Immature natural killer cell (primary cell): ENCODE data around the gene ETS1. TPM values are rescaled to one million over a fixed set of nuclear protein-coding genes. Genes with fewer than 3 reads are reported as not detected.
A peak's percentile ranks its signal among the peaks of the same experiment; 100 is the strongest.

Experiments
- DNase-seq, 3 donors: peaks; one replicate each; pipeline ENCODE4 v3.0.0; 2022; ENCODE audit warnings: mixed read lengths in 1 of 3
- H3K27ac Mint-ChIP-seq, 6 donors: one replicate each; pipeline ENCODE4 v1.8.0; 2020; ENCODE audit warnings: mixed read lengths in 6 of 6, mild to moderate bottlenecking in 5 of 6, inconsistent platforms in 4 of 6, moderate library complexity in 3 of 6
- H3K27me3 Mint-ChIP-seq, 3 donors: one replicate each; pipeline ENCODE4 v1.8.0; 2020 to 2021; ENCODE audit warnings: low read depth in 3 of 3, mild to moderate bottlenecking in 3 of 3, mixed read lengths in 3 of 3, moderate library complexity in 3 of 3, inconsistent platforms in 1 of 3
- H3K36me3 Mint-ChIP-seq, 3 donors: one replicate each; pipeline ENCODE4 v1.8.0; 2020; ENCODE audit warnings: mixed read lengths in 3 of 3, inconsistent platforms in 2 of 3, mild to moderate bottlenecking in 2 of 3
- H3K4me1 Mint-ChIP-seq, 2 donors: one replicate each; pipeline ENCODE4 v1.8.0; 2020; ENCODE audit warnings: inconsistent platforms in 2 of 2, mild to moderate bottlenecking in 2 of 2, mixed read lengths in 2 of 2, moderate library complexity in 1 of 2
- H3K4me3 Mint-ChIP-seq, 5 donors: one replicate each; pipeline ENCODE4 v1.8.0; 2020; ENCODE audit warnings: mild to moderate bottlenecking in 5 of 5, mixed read lengths in 5 of 5, inconsistent platforms in 3 of 5, moderate library complexity in 3 of 5
- H3K9me3 Mint-ChIP-seq, 6 donors: one replicate each; pipeline ENCODE4 v1.8.0; 2020; ENCODE audit warnings: mild to moderate bottlenecking in 6 of 6, mixed read lengths in 6 of 6, inconsistent platforms in 4 of 6, moderate library complexity in 3 of 6
- polyA plus RNA-seq, 3 donors: library from polyadenylated mRNA; unstranded; fragments of 300-500 nt; fragmentation: Illumina TruSeq; gene quantifications; one replicate each; pipeline ENCODE4 v1.2.3, GENCODE V29; 2021

The ETS1 gene
- polyA plus RNA-seq, 3 donors from 2014 or later: 264 to 329 (median 284) TPM

DNA sequence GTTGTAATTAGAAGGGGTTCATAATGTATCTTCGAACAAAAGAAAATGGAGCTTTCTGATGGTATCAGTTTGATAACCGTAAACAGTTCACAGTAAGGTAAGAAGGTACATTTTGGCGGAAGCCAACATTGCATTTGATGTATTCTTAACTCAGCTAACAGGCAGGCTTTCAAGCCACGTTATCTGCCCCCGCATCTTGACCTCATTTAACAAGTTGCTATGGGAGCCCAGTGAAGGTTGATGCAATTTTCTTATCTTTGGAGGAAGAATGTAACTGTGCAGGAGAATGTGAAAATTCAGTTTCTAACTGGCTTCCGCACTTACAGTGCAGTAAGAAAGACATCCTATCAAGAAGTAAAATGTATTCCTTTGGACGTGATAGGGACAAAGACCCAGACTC lies 110.6 kb downstream of the ETS1 start:
- H3K9me3 Mint-ChIP-seq: no peaks in the 10 kb centered on the region
- peaks cover 100% of the 10 kb centered on the region in 2 donors for H3K4me1 Mint-ChIP-seq
- peaks cover 47 to 84% (median 64%) of the 10 kb centered on the region in 3 donors for H3K36me3 Mint-ChIP-seq
- peak overlapping the region; percentile 91 to 99 (median 98) for H3K27ac Mint-ChIP-seq
- peaks cover 1 to 23% (median 7%) of the 10 kb centered on the region in 3 donors for H3K27me3 Mint-ChIP-seq
- peak; percentile 77 to 83 (median 82) for DNase-seq
- peak overlapping the region; percentile 71 to 76 (median 75) for H3K4me3 Mint-ChIP-seq

GRCh38 chr11:128476049-128476448 lies 111.3 kb downstream of the ETS1 start:
- Mint-ChIP-seq H3K27ac (peak overlapping the region; percentile 91 to 99 (median 98)), H3K9me3 (no peaks in the 10 kb centered on the region), H3K27me3 (peaks cover 4 to 23% (median 7%) of the 10 kb centered on the region in 3 donors), H3K36me3 (peaks cover 51 to 82% (median 64%) of the 10 kb centered on the region in 3 donors), H3K4me3 (peak overlapping the region; percentile 71 to 76 (median 75)), H3K4me1 (peaks cover 100% of the 10 kb centered on the region in 2 donors)
- no peak for DNase-seq

DNA sequence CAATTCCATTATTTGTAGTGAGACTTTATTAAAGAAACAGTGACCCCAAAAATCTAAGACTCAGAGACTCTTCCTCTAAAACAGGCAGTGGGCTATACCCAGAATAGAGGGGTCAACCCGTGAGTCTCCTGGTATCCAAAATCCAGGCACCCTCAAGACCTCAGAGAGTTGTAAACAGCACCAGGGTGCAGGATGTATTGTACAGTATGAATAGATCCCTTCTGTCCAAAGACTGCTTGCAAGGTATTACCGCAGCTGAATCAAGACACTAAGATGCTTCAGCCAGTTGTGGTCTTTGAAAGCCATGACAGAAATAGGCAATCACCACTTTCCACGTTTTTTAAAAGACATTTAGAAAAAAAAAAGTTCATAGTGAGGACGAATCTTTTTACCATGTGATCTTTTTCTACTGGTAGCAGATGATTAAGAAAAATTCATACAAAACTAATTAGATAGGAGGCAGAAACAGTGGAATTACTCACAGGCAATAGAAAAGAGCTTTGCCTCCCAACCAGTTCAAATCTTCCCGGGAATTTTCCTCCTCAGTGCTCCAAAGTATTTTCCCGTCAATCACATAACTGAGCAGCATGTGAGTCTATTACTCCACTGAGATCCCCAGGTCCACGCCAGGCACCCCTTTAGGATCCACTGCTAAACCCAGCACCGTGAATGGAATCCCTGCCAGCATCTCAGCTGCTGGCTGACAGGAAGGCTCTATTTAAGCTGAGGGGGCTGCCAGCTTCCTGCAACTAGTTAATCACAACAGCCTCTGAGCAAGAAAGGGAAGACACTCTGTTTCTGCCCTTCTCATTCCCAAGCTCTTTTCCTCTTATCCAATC lies 113.1 kb downstream of the ETS1 start:
- Mint-ChIP-seq H3K4me3 (peak overlapping the region; percentile 65 to 76 (median 72)), H3K27me3 (peaks cover 7 to 18% (median 8%) of the 10 kb centered on the region in 3 donors), H3K27ac (peak overlapping the region; percentile 91 to 99 (median 98)), H3K9me3 (no peaks in the 10 kb centered on the region), H3K4me1 (peaks cover 100% of the 10 kb centered on the region in 2 donors), H3K36me3 (peaks cover 54 to 73% (median 56%) of the 10 kb centered on the region in 3 donors)
- DNase-seq: no peak

DNA sequence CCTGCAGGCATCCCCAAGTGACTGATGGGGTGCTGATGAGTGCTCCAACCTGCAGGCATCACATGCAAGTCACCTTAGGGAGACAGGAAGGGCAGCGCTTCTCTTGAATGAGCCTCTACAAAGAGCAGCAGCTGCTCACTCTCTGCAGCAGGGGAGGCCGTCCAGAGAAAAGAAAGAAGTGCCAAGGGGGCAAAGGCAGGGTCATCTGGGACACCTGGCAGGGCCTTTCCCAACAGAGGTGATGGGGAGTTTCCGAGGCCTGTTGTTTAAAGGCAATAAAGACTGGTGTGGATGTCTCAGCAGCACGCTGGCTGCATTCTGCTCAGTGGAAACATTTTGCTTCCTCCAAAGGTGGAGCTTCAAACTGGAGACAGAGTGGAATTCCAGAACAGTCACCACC lies 113.7 kb downstream of the ETS1 start:
- Mint-ChIP-seq H3K4me1 (peaks cover 100% of the 10 kb centered on the region in 2 donors), H3K9me3 (no peaks in the 10 kb centered on the region), H3K36me3 (peaks cover 50 to 69% (median 51%) of the 10 kb centered on the region in 3 donors), H3K4me3 (peak overlapping the region; percentile 31 to 72 (median 57)), H3K27ac (peak overlapping the region; percentile 91 to 99 (median 98)), H3K27me3 (peaks cover 7 to 18% (median 8%) of the 10 kb centered on the region in 3 donors)
- no peak for DNase-seq

DNA sequence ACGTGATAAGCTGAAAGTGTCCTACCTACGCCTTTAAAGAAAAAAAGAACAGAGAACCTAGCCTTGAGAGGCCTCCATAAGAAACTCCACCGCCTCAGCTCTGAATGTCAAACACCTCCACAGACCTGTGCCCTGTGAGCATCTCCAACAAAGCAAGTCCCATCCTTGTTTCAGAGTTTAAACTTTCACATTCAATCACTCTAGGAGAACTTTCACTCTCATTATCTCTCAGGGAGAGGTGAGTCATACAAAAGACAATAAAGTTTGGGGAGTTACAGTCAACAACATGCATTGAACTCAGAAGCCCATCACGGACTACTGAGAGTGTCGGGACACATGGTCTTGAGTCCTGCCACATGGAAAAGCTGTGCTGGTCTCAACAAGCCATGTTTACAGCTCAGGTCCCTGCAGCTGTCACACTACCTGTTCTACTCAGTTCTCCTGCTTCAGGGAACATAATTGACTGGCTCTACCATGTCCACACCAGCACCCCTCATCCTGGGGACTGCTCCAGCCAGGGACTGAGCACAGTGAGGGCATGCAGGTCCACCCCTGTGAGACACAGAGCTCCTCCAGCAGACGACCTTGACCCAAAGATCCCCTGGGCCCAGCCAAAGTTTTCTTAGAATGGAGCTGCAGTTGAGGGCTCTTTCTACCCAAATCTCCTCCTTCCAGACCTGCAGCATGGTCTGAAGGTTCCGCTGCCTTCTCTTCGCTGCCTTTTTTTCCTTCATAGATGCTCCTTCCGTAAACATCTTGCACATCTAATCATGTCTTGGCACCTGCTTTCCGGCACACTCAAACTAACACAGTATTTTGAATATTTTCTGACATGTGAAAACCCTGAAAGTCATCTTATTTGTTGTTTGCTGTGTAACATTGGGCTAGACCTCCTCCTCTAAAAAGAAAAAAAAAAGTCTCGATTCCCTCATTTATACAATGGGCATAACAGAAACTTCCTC lies 114.9 kb downstream of the ETS1 start:
- Mint-ChIP-seq H3K4me3 (peak overlapping the region; percentile 58 to 86 (median 73)), H3K27me3 (peaks cover 6 to 18% (median 8%) of the 10 kb centered on the region in 3 donors), H3K36me3 (peaks cover 44 to 64% (median 49%) of the 10 kb centered on the region in 3 donors), H3K27ac (peak overlapping the region; percentile 91 to 99 (median 98)), H3K9me3 (no peaks in the 10 kb centered on the region), H3K4me1 (peaks cover 100% of the 10 kb centered on the region in 2 donors)
- peak; percentile 53 to 54 (median 53) for DNase-seq

DNA sequence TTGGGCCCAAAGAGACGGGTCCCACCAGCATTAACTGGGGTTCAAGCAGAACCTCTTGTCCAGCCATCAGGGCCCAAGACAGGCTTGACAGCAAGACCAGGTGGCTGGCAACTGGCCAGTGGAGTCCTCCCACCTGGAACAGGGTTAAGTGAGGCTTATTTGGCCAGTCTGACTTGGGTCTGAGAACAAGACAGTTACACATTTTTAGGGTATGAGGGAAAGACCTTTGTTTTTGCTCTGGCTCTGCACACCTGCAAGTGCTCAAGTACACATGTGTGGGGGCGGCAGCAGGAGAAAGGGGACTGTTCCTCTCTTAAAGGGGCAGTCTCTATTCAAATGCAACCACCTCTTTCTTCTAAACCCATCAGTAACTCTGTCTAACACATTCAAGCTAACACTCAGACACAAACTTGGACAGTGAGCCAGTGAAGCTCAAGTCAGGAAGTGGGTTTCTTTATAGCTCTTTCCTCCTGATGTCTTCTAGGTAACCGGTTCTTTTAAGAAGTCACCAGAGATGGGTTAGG lies 116.2 kb downstream of the ETS1 start:
- Mint-ChIP-seq H3K27ac (peak overlapping the region; percentile 91 to 99 (median 98)), H3K27me3 (peaks cover 6 to 14% (median 8%) of the 10 kb centered on the region in 3 donors), H3K4me3 (peak overlapping the region; percentile 58 to 86 (median 73)), H3K9me3 (no peaks in the 10 kb centered on the region), H3K36me3 (peaks cover 38 to 65% (median 39%) of the 10 kb centered on the region in 3 donors), H3K4me1 (peaks cover 100% of the 10 kb centered on the region in 2 donors)
- DNase-seq: peak; percentile 64 to 70 (median 70)

GRCh38 chr11:128470081-128470480 lies 117.3 kb downstream of the ETS1 start:
- Mint-ChIP-seq H3K4me3 (peak overlapping the region; percentile 51 to 81 (median 61)), H3K4me1 (peaks cover 100% of the 10 kb centered on the region in 2 donors), H3K27me3 (peaks cover 6 to 8% (median 7%) of the 10 kb centered on the region in 3 donors), H3K36me3 (peaks cover 32 to 69% (median 42%) of the 10 kb centered on the region in 3 donors), H3K27ac (peak overlapping the region; percentile 91 to 99 (median 98)), H3K9me3 (no peaks in the 10 kb centered on the region)
- peak; percentile 44 to 55 (median 44) for DNase-seq

- H3K27ac Mint-ChIP-seq: peak overlapping the region; percentile 91 to 99 (median 98)
- peaks cover 8 to 9% (median 8%) of the 10 kb centered on the region in 3 donors for H3K27me3 Mint-ChIP-seq
- peaks cover 27 to 67% (median 40%) of the 10 kb centered on the region in 3 donors for H3K36me3 Mint-ChIP-seq
- H3K4me3 Mint-ChIP-seq: peak overlapping the region; percentile 51 to 81 (median 61)
- no peaks in the 10 kb centered on the region for H3K9me3 Mint-ChIP-seq
- DNase-seq: no peak
- H3K4me1 Mint-ChIP-seq: peaks cover 100% of the 10 kb centered on the region in 2 donors
Observed at GRCh38 chr11:128469220-128469619, 118.1 kb downstream of the ETS1 start.

GRCh38 chr11:128468111-128468510 lies 119.2 kb downstream of the ETS1 start:
- Mint-ChIP-seq H3K4me1 (peaks cover 100% of the 10 kb centered on the region in 2 donors), H3K9me3 (no peaks in the 10 kb centered on the region), H3K27me3 (peaks cover 9 to 16% (median 11%) of the 10 kb centered on the region in 3 donors), H3K4me3 (peak overlapping the region in 4 of 5 donors; percentile 33 to 69 (median 53)), H3K27ac (peak overlapping the region; percentile 91 to 99 (median 98)), H3K36me3 (peaks cover 32 to 70% (median 47%) of the 10 kb centered on the region in 3 donors)
- no peak for DNase-seq

DNA sequence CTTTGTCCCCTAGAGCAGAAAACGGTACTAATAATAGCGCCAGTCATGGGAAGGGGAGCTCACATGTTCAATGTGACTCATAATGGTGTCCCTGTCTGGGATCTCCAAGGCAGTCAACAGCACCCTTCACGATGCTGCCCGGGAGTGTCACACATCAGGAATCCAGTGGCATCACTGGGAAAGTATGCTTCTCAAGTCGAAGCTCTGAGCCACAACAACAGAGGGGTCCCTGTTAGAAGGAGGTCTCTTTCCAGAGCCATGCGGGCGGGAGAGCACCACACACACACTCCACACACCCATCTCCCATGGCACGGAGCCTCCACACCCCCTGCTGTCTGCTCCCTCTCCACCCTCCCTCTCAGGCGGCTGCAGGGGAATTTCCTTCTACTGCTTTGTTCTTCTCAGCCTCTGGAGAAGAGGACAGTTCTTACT lies 119.7 kb downstream of the ETS1 start:
- H3K27ac Mint-ChIP-seq: peak overlapping the region; percentile 91 to 99 (median 98)
- H3K4me1 Mint-ChIP-seq: peaks cover 100% of the 10 kb centered on the region in 2 donors
- H3K9me3 Mint-ChIP-seq: no peaks in the 10 kb centered on the region
- no peak for DNase-seq
- H3K4me3 Mint-ChIP-seq: peak overlapping the region in 4 of 5 donors; percentile 36 to 64 (median 48)
- H3K36me3 Mint-ChIP-seq: peaks cover 37 to 70% (median 47%) of the 10 kb centered on the region in 3 donors
- peaks cover 7 to 15% (median 9%) of the 10 kb centered on the region in 3 donors for H3K27me3 Mint-ChIP-seq

- peaks cover 7 to 13% (median 9%) of the 10 kb centered on the region in 3 donors for H3K27me3 Mint-ChIP-seq
- peak overlapping the region; percentile 91 to 99 (median 98) for H3K27ac Mint-ChIP-seq
- no peaks in the 10 kb centered on the region for H3K9me3 Mint-ChIP-seq
- no peak for DNase-seq
- H3K4me1 Mint-ChIP-seq: peaks cover 100% of the 10 kb centered on the region in 2 donors
- peak overlapping the region in 3 of 5 donors; percentile 11 to 64 (median 44) for H3K4me3 Mint-ChIP-seq
- H3K36me3 Mint-ChIP-seq: peaks cover 43 to 70% (median 48%) of the 10 kb centered on the region in 3 donors
Observed at GRCh38 chr11:128467041-128467440, 120.3 kb downstream of the ETS1 start.

- DNase-seq: no peak
- peak overlapping the region; percentile 25 to 76 (median 64) for H3K4me3 Mint-ChIP-seq
- no peaks in the 10 kb centered on the region for H3K9me3 Mint-ChIP-seq
- H3K27me3 Mint-ChIP-seq: peaks cover 6 to 13% (median 8%) of the 10 kb centered on the region in 3 donors
- H3K36me3 Mint-ChIP-seq: peaks cover 42 to 73% (median 57%) of the 10 kb centered on the region in 3 donors
- peaks cover 96 to 100% of the 10 kb centered on the region in 2 donors for H3K4me1 Mint-ChIP-seq
- peak overlapping the region; percentile 91 to 99 (median 98) for H3K27ac Mint-ChIP-seq
Observed at GRCh38 chr11:128465946-128466705, 121.2 kb downstream of the ETS1 start.
